ENCODE data around the gene CTXN3. TPM values are rescaled to one million over a fixed set of nuclear protein-coding genes. Genes with fewer than 3 reads are reported as not detected.

CTXN3 gene
- total and polyA plus RNA-seq, 2 donors (not counting 3 experiments of a cell fraction or from before 2014, with no cell fraction given), result not detected

DNA sequence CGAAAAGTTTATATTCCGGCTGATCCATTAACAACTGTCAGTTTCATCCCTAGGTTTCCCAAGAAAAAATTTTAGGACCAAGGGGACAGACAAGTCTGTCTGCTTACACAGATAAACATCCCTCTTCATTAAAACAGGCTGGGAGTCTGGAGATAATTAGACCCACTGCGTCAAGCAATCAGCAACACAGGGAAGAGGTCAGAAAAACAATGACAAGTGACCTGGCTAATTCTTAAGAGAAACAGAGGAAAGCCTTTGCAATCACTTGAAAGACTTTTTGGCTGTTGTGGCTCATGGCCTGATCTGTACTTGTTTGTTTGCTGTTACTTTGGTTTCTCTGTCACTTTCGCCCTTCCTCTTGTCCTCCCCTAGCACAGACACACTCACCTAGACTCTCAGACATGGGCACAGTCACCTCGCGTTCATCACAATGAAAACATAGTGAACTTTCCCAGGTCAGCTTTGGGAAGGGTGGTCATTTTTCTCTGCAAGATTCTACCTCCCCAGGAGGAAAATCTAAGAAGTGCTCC lies 51.4 kb downstream of the CTXN3 start:
- no peaks in the 10 kb centered on the region for H3K9me3 ChIP-seq (replicated peaks; ENCODE audit: control insufficient read depth, insufficient read depth, low read length)
- DNase-seq (ENCODE audit: low read depth, low spot score), result no peak
- no peaks in the 10 kb centered on the region for H3K79me2 ChIP-seq (ENCODE audit: control insufficient read depth, insufficient read depth, low read length)
- no peak overlapping the region for H3K4me3 ChIP-seq (replicated peaks in 1 of 3; ENCODE audit: insufficient read depth in 1 of 3, low read depth in 1 of 3, low read length in 3 of 3)
- no peaks in the 10 kb centered on the region for H3K9me1 ChIP-seq (replicated peaks; ENCODE audit: control insufficient read depth, extremely low read depth, insufficient read depth, low read length)
- H3K27me3 ChIP-seq (ENCODE audit: control insufficient read depth in 2 of 2, insufficient read depth in 2 of 2, low read length in 2 of 2), result peaks cover 2 to 5% of the 10 kb centered on the region in 2 experiments
- TF ChIP-seq FOS (IDR thresholded peaks at IDR 0.05; ENCODE audit: borderline replicate concordance, insufficient read depth, low read length), result no peak
- TF ChIP-seq POLR2AphosphoS5 (IDR thresholded peaks at IDR 0.05; ENCODE audit: insufficient read depth, low read depth, low read length), result no peak
- no peak for TF ChIP-seq JUN (IDR thresholded peaks at IDR 0.05; ENCODE audit: borderline replicate concordance, insufficient read depth, insufficient read length, low read depth)
- no peak for TF ChIP-seq POLR2A (IDR thresholded peaks at IDR 0.05; ENCODE audit: low read depth, low read length)
- H3K27ac ChIP-seq (ENCODE audit: insufficient read depth, low read depth, low read length), result no peak overlapping the region
- no peak overlapping the region for H2AFZ ChIP-seq (ENCODE audit: low read depth, low read length)
- FAIRE-seq, result peak; percentile 43
- H3K4me1 ChIP-seq (ENCODE audit: control insufficient read depth, extremely low read depth, insufficient read depth, low read length), result no peaks in the 10 kb centered on the region
- CTCF ChIA-PET, result no interaction called here
- dilution Hi-C loops (cut with MboI; ENCODE audit: extremely low pct_ligation_motif_present, low sequenced_read_pairs) (no loop called here), intact Hi-C loops (cut with micrococcal nuclease) (no loop called here)
- H3K4me2 ChIP-seq (ENCODE audit: insufficient read depth, low read length), result no peak overlapping the region
- no TSS peak for BruUV-seq (replicated peaks)
- H3K36me3 ChIP-seq (ENCODE audit: control insufficient read depth in 2 of 2, extremely low read depth in 1 of 2, insufficient read depth in 2 of 2, low read length in 2 of 2), result no peaks in the 10 kb centered on the region
- POLR2A ChIA-PET, result no interaction called here
- H4K20me1 ChIP-seq (replicated peaks; ENCODE audit: control insufficient read depth, extremely low read depth, insufficient read depth, low read length), result no peaks in the 10 kb centered on the region
- no peak overlapping the region for H3K9ac ChIP-seq (replicated peaks; ENCODE audit: extremely low read depth, insufficient read depth, low read length)

DNA sequence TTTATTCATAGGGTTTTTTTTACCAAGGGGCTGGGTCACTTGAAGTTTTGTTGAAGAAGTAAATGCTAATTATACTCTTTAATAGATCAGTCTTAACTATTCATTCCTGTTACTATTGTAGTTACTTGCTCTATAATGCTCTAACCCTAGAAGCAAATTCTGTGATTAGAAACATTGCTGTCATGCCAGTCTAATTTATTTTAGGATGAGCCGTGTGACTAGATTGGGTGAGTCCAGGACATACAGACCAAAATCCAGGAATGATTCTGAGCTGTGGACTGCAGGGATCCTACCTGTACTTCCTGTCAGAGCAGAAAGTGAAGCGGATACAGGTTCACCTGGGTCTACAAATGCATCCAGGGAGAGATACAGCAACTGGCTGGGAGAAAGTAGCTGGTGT lies 53.6 kb downstream of the CTXN3 start:
- Histone ChIP-seq H3K36me3 (ENCODE audit: control insufficient read depth in 2 of 2, extremely low read depth in 1 of 2, insufficient read depth in 2 of 2, low read length in 2 of 2) (no peaks in the 10 kb centered on the region), H3K9me3 (replicated peaks; ENCODE audit: control insufficient read depth, insufficient read depth, low read length) (no peaks in the 10 kb centered on the region), H3K27ac (ENCODE audit: insufficient read depth, low read depth, low read length) (no peak overlapping the region), H3K4me3 (replicated peaks in 1 of 3; ENCODE audit: insufficient read depth in 1 of 3, low read depth in 1 of 3, low read length in 3 of 3) (no peak overlapping the region), H2AFZ (ENCODE audit: low read depth, low read length) (no peak overlapping the region), H3K9me1 (replicated peaks; ENCODE audit: control insufficient read depth, extremely low read depth, insufficient read depth, low read length) (no peaks in the 10 kb centered on the region), H3K9ac (replicated peaks; ENCODE audit: extremely low read depth, insufficient read depth, low read length) (no peak overlapping the region), H3K4me2 (ENCODE audit: insufficient read depth, low read length) (no peak overlapping the region), H3K79me2 (ENCODE audit: control insufficient read depth, insufficient read depth, low read length) (no peaks in the 10 kb centered on the region), H3K4me1 (ENCODE audit: control insufficient read depth, extremely low read depth, insufficient read depth, low read length) (no peaks in the 10 kb centered on the region), H3K27me3 (ENCODE audit: control insufficient read depth in 2 of 2, insufficient read depth in 2 of 2, low read length in 2 of 2) (peaks cover 0 to 5% of the 10 kb centered on the region in 2 experiments), H4K20me1 (replicated peaks; ENCODE audit: control insufficient read depth, extremely low read depth, insufficient read depth, low read length) (no peaks in the 10 kb centered on the region)
- dilution Hi-C loops (cut with MboI; ENCODE audit: extremely low pct_ligation_motif_present, low sequenced_read_pairs), result no loop called here
- no TSS peak for BruUV-seq (replicated peaks)
- no peak for TF ChIP-seq MYC (IDR thresholded peaks at IDR 0.05; ENCODE audit: low read depth, low read length)
- TF ChIP-seq FOS (IDR thresholded peaks at IDR 0.05; ENCODE audit: borderline replicate concordance, insufficient read depth, low read length), result no peak
- TF ChIP-seq GATA2 (IDR thresholded peaks at IDR 0.05; ENCODE audit: insufficient read depth, insufficient read length, low read depth, low read length), result no peak
- TF ChIP-seq, protein P1, sequence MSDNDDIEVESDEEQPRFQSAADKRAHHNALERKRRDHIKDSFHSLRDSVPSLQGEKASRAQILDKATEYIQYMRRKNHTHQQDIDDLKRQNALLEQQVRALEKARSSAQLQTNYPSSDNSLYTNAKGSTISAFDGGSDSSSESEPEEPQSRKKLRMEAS (IDR thresholded peaks at IDR 0.05; ENCODE audit: insufficient read depth, insufficient read length), result no peak
- TF ChIP-seq POLR2A (IDR thresholded peaks at IDR 0.05; ENCODE audit: low read depth, low read length), result no peak
- TF ChIP-seq, protein P2, sequence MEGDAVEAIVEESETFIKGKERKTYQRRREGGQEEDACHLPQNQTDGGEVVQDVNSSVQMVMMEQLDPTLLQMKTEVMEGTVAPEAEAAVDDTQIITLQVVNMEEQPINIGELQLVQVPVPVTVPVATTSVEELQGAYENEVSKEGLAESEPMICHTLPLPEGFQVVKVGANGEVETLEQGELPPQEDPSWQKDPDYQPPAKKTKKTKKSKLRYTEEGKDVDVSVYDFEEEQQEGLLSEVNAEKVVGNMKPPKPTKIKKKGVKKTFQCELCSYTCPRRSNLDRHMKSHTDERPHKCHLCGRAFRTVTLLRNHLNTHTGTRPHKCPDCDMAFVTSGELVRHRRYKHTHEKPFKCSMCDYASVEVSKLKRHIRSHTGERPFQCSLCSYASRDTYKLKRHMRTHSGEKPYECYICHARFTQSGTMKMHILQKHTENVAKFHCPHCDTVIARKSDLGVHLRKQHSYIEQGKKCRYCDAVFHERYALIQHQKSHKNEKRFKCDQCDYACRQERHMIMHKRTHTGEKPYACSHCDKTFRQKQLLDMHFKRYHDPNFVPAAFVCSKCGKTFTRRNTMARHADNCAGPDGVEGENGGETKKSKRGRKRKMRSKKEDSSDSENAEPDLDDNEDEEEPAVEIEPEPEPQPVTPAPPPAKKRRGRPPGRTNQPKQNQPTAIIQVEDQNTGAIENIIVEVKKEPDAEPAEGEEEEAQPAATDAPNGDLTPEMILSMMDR (IDR thresholded peaks at IDR 0.05; ENCODE audit: extremely low read depth in 1 of 2, insufficient read depth in 1 of 2, low read depth in 1 of 2, low read length in 2 of 2), result no peak
- TF ChIP-seq JUN (IDR thresholded peaks at IDR 0.05; ENCODE audit: borderline replicate concordance, insufficient read depth, insufficient read length, low read depth), result no peak
- TF ChIP-seq POLR2AphosphoS5 (IDR thresholded peaks at IDR 0.05; ENCODE audit: insufficient read depth, low read depth, low read length), result no peak
- no peak for TF ChIP-seq EZH2 (IDR thresholded peaks at IDR 0.05; ENCODE audit: borderline replicate concordance, low read depth, low read length, severe bottlenecking)
- ChIA-PET POLR2A (no interaction called here), CTCF (interaction anchor here (0.6 kb wide), 1 partner anchor 15 kb away, joined by 4 read pairs; no protein-coding TSS in a partner anchor)
- intact Hi-C loops (cut with micrococcal nuclease), result no loop called here
- FAIRE-seq (no peak), DNase-seq (ENCODE audit: low read depth, low spot score) (no peak)
